HG03439 (cell line): ENCODE results near the gene MBP.
"Not testable (repeated sequence)": the region's sequence is repeated elsewhere in the genome, so short reads cannot be mapped to it uniquely, and the experiment has no call there.

Experiments
- ATAC-seq: cut with Tn5 transposase; IDR thresholded peaks from one replicate; pipeline ENCODE4 v1.9.1; 2021; ENCODE audit warnings: mild to moderate bottlenecking, moderate library complexity; ENCODE audit not compliant: unreplicated experiment

MBP gene

DNA sequence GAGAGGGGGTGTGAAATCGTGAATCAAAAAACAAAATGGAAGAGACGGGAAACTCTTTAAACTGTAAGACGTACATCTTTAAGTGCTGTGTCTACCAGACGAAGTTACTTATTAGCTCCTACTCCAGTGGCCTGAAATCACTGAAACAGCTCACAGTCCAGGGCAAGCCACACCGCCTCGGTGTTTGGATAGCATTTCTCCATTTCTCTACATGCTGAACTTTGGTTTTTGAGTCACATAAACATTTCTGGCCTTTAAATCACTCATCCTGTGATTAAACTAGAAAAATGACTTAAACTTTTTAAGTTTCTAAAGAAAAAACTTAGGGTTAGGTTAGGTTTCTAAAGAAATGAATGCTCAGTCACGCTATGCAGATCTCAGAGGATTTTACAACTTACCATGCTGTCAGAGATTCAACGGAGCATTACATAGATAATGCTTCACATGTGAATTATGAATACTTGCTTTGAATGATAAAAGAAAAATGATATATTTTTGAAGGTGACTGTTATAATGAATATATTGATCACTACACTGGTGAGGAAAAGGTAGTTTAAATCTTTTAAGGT is 138.4 kb downstream of the MBP start:
- no peak for ATAC-seq

DNA sequence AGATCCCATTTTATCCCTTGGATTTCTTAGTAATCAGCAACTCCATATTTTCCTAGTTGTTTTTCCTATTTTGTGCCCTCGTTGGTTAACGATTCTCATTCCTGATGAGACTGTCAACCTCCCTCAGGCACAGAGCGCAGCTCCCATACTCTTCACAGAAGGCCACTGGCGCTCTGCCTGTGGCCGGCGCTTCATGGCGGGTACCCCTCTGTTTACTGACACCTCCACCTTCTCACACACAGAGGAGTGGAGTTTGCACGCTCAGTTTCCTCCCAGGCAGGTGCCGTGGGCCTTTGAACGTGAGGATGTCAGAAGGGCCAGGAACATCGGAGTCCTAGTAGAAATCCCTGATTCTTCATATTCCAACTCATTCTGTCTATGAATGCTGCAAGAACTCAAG is 139.0 kb downstream of the MBP start:
- no peak for ATAC-seq

DNA sequence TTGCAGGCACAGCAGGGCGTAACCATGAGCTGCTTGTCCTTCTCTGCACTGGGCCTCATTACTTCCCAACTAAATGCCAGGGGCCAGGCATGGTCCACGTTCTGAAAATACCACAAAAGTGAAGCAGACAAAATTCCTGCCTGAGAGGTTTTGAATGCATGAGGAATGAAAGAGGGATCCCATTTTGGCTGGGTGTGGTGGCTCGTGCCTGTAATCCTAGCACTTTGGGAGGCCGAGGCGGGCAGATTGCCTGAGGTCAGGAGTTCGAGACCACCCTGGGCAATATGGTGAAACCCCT is 139.5 kb downstream of the MBP start:
- ATAC-seq: no peak

DNA sequence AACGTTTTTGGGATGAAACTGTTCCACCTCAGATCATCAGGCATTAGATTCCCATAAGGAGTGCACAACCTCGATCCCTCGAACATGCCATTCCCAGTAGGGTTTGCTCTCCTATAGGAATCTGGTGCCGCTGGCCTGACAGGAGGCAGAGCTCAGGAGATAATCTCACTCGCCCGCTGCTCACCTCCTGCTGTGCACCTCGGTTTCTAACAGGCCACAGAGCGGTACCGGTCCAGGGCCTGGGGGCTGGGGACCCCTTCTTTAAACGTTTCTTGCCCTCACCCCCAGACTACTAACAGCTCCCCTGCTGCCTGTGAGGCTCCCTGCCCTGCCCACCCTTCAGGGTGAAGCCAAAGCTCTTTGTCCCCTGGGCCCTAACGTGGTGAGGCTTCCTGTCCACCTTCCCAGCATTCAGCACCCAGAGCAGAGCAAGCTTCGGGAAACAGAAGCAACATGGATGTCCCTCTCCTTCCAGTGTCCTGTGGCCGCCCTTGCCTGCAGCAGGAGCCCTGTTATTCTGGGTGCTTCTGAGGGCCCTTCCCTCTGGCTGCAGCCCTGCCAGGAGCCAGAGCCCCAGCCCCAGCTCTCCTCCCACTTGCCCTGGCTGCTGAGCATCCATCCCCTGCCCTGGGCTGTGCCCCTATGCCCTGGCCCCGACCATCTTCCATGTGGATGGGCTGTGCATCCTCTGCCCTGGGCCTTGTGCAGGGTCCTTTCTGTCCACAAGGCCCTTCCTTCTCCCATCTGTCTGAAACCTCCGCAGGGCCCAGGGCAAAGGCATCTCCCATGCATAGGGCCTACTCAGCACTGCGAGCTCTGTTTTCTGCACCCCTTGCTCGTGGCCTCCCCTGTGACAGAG is 140.1 kb downstream of the MBP start:
- no peak for ATAC-seq

DNA sequence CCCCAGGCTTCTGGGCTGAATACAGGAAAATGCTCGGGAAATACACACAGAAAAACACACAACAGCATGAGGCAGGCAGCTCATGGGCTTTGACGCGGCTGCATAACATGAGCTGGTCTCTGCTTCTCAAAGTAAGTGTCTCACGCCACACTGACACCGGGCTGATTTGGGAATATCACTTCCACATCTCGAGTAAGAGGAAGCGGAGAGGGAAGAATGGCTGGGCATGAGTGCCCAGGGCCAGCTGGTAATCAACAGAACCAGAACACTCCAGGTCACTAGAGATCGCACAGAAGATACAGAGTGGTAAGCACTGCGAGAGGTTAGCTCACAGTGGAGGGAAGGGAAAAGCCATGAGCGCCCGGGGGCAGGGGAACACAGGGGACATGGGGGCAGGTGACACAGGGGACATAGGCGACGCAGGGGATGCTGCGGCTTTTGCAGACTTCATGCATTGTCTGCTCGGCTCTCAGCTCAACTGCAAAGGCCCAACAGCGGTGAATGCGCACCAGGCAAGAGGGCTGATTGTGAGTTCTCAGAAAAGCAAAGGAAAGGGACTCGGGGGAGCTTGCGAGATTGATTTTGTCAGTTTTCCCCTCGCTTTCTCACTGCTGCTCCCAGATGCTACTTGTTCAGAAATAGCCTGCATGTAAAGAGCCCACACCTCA is 141.4 kb downstream of the MBP start:
- ATAC-seq: no peak

DNA sequence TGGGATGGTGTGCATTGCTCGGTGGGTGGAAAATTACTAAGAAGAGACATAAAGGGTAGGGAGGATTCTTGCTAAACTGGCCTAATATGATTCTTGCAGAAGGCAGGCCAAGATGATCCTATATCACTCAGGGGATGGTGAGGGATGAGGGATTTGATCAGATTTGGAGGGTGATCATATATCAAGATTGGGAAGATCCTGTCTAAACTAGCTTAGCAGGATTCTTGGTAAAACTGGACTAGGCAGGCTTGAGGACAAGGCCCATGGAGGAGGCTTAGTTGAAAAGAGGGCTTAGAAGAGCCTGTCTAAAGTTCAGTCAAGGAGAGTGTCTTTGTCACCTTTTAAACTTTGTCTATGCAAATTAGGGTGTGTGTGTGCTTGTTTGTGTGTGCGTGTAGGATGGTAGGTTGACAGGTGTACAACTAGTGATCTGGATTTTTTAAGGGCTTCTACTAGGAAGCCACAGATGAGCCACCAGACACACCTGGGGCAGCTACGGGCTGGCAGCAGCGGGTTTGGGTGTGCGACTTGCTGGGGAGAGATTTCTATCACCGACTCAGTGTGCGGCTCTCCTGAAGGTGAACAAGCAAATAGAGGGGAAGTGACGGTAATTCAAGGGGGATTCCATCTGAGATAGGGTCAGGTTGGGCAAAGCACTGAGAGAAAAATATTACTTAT is 142.1 kb downstream of the MBP start:
- ATAC-seq: not testable (repeated sequence)

DNA sequence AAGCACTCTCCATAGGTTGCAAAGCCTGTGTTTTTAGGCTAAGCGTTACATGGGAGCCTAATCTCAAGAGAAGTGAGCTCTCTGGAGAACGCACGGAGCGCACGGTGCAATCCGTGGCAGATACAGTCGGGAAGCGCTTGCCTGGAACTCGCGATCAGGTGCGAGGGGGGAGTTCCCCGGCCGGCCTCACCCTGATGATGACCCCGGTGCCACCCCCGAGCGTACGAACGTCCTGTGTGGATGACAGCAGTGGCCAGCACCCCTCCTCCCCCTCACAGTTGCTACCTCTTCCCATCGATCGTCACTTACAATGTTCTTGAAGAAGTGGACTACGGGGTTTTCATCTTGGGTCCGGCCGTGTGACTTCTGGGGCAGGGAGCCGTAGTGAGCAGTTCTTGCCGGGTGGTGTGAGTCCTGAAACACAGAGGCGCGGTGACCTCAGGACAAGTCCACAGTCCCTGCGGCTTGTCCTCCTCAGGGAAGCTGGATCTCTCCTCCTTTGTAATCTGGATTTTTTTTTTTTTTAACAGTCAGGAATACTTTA is 142.9 kb downstream of the MBP start:
- ATAC-seq: no peak

DNA sequence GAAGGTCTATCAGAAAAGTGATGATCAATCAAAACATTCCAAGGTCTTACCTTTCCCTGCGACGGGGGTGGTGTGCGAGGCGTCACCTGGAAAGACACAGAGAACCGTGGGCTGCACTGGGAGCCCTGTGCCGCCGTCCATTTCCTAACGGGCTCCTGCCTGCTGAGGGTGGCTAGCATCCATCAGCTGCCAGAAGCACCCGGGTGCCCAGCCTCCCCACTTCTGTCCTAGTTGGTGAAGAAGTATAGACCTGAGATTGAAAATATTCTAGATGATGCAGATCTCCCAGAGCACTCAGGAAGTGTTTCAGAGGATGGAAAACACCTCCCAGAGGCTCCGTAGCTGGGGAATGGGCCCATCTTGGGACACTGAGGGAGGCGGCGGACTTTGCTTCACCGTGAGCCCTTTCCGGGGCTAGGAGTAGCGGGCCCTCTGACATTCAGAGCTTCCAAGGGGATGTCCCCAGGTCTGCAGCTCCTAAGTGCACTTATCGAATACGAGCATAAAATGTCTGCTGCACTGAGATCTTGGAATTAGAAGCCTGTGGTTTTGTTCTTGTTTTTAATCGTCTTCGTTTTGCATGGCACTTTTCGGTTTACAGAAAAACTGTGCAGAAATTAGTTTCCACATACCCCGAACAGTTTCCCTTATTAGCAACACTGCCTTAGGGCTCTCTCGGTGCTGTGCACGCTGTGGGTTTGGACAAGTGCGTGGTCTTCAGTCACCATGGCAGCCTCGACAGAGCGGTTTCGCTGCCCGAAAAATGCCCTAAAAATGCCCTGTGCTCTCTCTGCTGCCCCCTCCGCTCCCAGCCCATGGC is 143.5 kb downstream of the MBP start:
- no peak for ATAC-seq

DNA sequence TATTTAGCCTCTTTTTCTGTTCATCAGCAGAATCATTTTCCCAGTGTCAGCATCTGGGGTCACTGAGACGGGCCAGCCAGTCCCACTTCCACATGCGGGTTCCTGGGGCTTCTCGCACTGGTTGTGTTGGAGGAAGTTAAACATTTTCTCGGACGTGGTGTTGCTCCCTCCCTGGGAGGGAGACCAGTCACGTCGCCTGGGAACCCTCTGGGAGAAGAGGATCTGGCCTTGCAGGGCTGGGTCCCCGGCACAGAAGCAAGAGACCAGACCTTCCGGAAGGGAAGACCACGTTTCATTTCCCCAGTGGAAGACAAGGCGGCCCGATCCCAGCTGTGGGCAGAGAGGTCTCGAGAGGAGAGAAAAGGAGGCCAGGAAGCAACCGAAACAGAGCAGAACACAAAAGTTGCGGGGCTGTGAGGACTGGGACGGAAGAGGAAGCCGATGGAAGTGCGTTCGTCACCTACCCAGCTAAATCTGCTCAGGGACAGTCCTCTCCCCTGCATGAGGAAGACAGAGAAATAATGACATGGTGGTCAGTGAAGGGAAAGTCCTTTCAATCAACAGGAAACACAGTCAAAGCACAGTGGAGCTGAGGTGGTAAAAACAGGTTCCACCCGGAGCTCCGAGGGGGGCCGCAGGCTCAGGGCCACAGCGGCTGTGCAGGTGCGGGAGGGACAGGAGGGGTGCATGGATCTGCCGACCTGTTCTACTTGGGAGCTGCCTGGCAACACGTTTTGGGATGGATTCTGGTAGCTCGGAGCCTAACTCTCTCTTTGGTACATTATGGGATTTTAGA is 144.4 kb downstream of the MBP start:
- ATAC-seq: no peak

DNA sequence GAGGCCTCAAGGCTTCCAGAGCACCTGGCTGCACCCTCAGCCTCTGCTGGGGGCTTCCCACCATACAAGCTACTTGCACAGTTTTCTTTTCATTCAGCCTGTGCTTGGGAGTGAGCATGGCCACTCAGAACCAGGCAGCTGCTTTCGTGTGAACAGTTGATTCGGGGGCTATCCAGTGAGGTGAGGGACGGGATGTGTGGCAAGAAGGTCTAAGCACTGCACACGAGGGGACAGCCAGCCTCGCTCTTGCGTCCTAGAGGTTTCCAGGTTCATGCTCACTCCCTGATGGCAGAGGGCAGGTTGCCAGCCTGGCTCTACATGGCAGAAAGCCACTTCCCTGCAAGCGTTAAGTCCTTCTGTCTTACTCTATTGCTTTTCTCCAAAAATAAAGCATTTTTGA is 146.2 kb downstream of the MBP start:
- no peak for ATAC-seq

DNA sequence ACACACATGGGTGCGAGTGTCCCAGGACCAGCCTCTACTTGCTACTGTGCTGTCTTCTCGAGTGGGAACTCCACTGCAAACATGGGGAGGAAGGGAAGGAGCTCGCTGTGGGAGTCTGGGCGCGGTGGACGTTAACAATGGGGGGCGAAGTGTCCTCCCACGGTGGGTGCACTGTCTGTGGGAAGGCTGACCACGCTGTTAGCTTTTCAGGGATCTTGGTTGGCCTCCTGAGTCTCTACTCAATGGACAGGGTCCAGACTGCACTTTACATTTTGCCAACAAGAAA is 146.7 kb downstream of the MBP start:
- ATAC-seq: no peak

DNA sequence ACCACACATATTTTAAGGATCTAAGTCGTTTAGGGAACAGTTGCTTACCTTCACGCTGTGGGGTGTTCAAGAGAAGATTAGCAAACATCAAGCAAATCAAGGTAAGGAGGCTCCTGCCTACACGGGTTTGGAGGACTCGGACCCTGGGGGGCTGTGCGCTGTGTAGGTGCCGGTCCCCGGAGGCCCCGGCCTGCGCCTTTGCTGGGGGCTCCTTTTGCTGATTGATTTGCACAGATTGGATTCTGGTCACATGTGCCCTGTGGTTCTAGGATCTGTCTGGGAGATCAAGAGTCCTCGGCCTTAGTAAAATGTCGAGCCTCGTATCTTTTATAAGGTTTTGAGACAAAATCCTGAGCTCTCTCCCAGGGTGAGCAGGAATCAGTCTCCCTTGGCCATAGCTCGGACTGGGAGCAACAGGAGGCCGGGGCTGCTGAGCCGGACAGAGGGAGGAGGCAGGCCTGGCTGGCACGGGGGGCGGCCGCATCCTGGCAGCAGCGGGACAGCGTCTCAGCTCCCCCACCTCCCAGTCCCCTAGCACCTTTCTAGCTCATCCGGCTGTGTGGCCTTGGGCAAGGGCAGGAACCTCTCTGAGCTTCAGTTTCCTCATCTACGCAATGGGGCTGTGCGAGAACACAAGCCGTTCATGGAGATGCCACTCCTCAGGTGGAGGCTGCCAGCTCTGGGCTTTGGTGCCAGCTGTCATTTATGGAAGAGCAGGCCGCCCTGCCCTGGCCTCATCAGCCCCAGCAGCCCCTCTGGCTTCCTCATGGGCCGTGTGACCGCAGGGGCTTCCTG is 147.2 kb downstream of the MBP start:
- no peak for ATAC-seq

DNA sequence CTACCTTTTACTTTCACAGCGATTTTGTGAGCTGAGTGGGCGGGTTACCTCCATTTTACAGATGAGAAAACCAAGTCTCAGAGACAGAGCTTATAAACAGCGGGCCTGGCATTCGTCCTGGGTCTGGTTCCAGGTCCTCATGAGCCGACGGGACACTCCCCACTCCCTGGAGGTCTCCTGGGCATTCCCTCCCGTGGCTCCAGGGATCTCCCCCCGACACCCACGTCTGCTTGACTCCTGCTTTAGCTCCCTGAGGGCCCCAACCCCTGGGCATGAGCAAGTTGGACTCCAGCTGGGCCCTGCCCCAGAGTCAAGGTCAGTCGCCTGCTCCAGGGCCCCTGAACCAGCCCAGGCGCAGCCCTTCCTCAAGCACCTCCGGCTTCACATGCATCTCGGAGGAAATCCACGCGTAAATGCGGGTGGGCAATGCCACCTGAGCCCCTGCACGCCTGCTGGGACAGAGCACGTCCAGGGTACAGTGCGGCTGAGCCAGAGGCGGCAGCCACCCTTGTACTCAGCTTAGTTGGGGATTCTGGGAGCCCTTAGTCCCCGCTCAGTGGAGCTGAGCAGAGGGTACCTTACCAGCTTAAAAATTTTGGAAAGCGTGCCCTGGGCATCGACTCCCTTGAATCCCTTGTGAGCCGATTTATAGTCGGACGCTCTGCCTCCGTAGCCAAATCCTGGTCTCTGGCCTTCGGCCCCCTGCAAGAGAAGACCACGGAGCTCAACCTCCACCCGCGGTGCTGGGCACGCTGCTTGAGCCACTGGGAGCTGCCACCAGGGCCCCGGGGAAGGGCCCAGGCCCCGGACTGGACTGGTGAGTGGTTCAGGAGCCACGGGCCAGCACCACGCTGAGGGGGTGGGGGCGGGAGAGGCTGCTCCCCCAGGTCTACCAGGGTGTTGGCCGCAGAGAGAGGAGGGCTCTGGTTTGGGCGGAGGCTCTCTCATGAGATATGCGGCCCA is 148.1 kb downstream of the MBP start:
- ATAC-seq: no peak

DNA sequence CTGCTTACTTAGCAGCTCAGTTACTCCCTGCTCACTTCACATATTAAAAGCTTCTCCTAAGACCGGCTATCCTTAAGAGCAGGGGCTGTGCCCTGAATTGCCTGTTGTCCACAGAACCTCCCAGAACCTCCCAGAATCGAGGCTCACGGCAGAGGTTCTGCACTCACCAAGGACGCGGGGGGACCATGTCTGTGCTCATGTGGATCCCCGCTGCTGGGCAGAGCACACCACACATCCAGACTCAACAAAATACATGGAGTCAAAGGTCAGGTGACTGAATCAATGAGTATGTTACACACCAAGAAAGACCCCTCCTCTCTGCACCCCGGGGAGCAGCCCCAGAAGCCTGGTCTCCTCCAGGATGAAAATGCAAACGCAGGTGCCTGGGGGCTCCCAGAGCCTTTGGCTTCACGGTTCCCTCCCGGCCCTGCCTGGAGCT is 149.0 kb downstream of the MBP start:
- ATAC-seq: no peak

DNA sequence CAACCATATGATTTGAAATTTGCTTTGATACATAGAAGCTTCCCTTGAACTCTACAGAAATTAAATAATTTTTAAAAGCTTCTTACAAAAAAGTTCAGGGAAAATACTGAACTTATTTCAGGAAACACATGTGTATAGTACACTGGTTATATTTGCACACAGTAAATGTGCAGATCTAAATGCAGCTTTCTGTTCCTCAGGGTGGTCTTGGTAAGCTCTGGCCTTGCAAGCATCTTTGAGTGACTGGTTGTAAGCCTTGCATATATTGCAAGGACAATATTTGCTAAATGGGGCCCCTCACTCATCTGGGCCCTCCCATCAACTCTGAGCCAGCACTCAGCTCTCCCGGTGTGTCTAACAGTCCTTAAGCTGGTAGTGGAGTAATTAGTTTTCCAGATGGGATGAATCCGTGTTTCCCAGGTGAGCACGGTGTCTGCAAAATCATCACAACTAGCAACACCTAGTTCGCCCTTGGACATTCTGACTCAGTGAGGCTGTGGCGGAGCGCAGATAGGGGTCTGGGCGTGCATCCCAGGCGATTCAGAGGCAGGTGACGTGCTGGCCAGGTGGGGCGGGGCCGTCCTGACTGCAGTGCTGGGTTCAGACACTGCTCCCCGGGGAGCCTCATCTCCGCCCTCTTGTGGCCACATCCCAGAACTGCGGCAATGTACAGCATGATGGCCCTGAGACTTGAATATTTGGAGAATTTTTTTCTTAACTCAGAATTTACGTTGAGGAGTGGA is 149.6 kb downstream of the MBP start:
- peak; percentile 75 for ATAC-seq

DNA sequence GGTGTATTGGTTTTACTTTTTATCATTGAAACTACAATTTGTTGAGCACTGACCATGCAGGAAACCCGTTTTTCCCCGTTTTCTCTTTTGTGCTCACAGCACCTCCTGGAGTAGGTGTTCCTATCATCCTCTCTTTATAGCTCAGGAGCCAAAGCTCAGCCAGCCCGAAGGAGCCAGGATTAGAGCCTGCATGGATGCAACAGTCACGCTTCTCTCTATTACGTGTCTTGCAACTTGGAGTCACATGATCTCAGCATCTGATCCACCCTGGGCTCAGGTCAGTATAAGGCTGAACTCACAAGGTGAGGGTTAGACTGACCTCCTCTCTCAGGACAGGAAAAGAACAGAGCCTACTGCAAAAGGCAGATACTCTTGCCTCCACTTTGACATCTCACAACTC is 150.5 kb downstream of the MBP start:
- no peak for ATAC-seq

DNA sequence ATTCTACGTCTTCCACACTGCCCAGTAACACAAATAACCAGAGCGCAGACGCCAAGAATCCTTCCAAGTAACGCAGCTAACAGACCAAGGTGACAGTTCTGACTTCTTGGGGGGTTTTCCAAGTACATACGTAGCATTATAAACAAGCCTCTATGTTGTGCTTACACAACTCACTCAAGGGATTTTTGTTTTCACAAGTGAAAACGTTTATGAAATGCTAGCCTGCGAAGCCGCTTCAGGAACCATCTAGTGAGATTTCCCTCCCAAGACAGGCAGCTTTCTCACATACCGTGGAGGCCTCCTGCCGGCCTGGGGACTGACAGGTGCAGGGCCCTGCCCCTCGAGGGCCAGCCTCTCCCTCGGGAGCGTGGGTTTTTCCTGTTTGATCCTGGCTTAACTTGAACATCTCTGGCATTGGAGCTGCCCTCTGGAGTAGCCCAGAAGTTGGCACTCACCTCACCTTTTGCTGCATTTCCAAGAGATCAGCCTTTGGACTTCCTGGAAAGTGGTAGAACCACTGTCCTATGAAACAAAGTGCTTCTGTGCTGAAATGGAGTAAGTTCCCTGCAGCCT is 151.1 kb downstream of the MBP start:
- peak; percentile 47 for ATAC-seq
